T follicular helper cell (primary cell): Measurements from ENCODE around the gene AK6.
"Not testable (repeated sequence)": the region's sequence is repeated elsewhere in the genome, so short reads cannot be mapped to it uniquely, and the experiment has no call there.

ENCODE experiments used
- DNase-seq: peaks from one replicate; pipeline ENCODE4 v3.0.0-alpha.2; 2020; ENCODE audit warnings: low read depth
- total RNA-seq, 2 experiments: gene quantifications; one replicate each; lab custom pipeline; 2026; lab: John Stamatoyannopoulos, UW

The AK6 gene
- 11.3 to 51.6 reads per million in 2 experiments for total RNA-seq

DNA sequence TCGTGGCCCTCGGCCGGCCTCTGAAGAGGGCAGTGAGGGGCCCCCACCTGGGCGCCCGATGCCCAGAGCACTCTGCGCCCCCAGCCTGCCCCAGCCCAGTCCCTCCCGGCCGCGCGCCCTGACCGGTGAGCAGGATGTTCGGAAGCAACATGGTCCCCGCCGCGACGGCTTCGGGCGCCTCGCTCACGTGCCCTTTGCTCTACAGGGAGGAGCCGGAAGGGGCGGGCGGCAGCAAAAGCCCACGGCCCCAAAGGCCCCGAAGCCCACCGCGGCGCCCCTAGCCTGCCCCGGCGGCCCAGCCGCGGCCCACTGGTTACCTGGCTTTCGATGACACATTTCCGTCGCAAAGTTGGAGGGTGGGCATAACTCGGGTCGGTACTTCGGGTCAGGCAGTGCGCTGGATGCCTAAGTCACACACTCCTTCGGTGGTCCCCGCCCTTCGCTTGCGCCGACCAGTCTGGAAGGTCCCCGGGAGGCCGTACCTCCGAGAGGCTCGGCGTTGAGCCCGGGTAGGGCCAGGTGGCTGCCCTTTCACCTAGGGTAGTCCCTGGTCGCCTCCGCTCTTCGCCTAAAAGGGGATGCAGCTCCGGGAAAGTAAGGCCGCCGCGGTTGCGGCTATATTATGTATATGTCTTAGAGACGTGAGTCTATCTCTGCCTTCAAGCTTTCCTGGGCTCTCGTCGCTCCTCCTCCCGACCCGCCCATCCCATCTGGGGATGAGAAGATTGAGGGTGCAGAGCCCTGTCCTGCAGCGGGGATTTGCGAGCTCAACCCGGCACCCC is at the start of gene AK6, which contains the start of the genes RAD17 and TAF9:
Gene AK6 (minus strand): TSS at position 181 of the 782 bp plus-strand sequence. CDS start 30 bp downstream, at position 151.
Gene RAD17 (plus strand): TSS at position 479 of the 782 bp plus-strand sequence. CDS start 2,391 bp downstream, outside the sequence.
Gene TAF9 (minus strand): TSS at position 181 of the 782 bp plus-strand sequence. CDS start 3,783 bp downstream, outside the sequence.
- peak; percentile 84 for DNase-seq

DNA sequence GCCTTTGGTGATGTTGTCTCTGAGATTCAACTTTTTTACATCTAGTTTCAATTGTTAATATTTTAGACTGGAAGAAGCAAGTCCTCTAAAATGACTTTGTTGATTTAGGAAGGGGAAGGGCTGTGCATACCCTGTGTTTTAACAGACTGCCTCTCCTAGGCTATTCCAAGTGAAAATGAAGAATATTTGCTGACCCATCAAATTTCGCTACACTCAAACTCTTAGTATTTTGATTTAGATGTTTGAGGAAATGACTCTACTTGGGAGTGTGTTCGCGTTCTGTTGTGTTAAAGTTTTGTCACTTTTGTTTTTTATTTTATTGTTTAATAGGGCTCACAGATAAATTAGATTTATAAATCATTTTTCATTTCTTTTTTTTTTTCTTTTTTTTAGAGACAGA is 49.2 kb upstream of the AK6 start:
- no peak for DNase-seq

DNA sequence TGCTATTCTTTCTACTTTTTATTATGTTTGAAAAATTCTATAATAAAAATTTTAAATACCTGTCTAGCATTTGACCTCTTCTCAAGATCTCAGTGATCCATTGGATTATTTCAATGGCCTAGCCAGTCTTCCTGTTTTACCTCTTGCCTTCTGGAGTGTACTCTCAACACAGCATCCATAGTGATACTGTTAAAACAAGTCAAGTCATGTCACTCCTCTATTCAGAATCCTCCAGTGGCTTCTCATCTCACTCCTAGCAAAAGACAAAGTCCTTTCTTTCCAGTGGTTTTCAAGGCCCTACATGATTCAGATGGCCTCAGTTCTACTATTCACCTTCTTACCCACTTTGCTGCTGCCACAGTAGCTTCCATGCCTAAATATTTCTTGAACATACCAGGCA is 47.4 kb upstream of the AK6 start:
- no peak for DNase-seq

- no peak for DNase-seq
These were observed 46.9 kb upstream of the AK6 start for GRCh38 chr5:69416180-69416579.

- DNase-seq, result no peak
These were observed 46.3 kb upstream of the AK6 start for GRCh38 chr5:69415584-69415958.

GRCh38 chr5:69414885-69415583 is 45.7 kb upstream of the AK6 start, which contains the start of gene MARVELD2:
Gene MARVELD2 (plus strand): TSS chr5:69415116. CDS start chr5:69419386, 4,270 bp downstream.
- peak; percentile 19 for DNase-seq

GRCh38 chr5:69404659-69405330 is 35.5 kb upstream of the AK6 start:
- no peak for DNase-seq

DNA sequence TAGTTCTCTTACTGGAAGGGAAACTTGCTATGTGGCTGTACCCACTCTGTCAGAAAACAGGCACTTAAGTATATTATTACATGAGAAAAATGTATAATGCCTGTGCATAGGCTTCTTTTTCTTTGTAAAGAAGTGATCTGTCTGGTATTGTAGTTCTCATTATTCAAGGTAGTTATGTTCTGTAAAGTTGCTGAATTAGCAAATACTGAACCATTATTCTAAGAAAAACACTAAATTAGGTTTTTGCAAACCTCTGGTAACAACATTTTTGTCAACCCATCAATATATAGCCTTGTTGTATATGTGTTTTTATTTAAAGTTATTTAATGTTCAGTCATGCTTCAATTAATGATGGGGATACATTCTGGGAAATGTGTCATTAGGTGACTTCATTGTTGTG is 9.1 kb upstream of the AK6 start:
- DNase-seq, result no peak

DNA sequence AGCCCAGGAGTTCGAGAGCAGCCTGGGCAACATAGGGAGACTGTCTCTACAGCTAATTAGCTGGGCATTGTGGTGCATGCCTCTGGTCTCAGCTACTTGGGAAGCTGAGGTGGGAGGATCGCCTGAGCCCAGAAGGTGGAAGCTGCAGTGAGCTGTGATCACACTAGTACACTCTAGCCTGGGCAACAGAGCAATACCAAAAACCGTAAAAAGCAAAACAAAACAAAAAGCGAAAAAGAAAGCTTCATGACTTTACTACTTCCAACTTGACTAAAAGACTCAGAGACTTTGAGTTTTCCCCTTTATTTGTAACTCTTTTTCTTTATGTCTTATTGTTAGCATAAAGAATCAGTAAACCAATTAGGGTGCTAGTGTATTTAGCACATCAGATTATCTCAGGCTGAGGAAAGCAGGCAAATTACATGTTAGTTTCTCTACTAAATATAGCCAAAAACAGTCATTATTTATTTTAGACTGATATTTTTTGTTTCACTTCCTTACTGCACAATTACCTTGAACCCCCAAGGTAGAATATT is 5.7 kb upstream of the AK6 start:
- no peak for DNase-seq

GRCh38 chr5:69372394-69372793 is 3.1 kb upstream of the AK6 start:
- DNase-seq, result no peak

GRCh38 chr5:69370335-69370734 is 1.0 kb upstream of the AK6 start:
- not testable (repeated sequence) for DNase-seq

DNA sequence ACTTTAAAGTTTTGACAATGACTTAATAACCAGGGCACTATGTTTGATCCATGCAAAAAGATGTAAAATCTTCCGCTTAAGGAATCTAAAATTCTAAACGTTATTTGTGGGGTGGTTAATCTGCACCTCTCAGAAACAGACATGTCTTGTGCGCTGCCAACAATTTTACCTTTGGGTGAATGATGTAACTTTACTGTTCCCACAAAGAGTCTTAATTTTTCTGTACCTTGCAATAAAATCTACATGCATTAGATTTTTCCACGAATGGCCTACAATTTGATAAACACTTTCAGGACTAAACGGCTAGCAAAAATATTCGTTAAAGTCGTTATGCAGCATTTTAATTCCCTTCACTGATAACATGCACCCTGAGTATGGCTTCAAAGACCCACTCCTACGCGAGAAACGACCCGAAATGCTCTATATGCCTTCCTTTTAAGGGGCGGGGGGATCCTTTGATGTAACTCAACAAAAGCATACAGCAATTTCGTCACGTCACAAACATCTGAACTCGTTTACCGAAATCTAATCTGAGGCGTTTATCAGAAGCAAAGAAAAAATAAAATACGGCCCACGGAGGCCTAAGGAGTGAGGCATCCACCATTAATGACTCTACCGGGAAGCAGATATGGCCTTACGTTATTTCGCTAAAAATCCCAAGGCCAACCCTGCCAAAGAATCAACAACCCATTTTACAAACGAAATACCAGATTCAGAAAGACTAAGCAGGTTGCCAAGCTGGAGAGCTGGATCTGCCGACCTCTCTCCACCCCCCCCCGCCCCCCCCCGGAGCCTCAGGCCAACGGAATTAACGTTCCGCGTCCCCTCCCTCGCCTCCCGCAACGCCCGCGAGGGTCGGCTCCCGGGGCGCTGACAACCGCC is 621 bp downstream of the AK6 start:
- DNase-seq, result no peak

GRCh38 chr5:69367697-69368279 is 1.5 kb downstream of the AK6 start:
- DNase-seq, result no peak

DNA sequence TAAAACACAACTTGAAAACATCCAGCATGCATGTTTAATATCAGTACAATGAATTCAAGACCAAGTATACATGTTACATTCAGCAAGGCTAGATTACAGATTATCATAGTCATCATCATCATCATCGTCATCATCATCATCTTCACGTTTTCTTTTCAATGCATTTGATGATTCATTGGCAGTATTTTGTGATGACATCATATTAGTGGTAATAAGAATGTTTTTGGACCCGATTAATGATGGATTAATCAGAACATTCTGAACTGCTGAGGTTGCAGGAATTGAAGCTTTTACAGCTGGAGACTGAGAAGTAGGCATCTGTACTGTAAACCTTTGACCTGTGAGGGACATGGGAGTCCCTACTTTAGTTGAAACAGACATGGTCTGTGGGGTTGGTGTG is 4.5 kb downstream of the AK6 start:
- no peak for DNase-seq

GRCh38 chr5:69364414-69364813 is 4.9 kb downstream of the AK6 start:
- DNase-seq, result no peak

GRCh38 chr5:69360442-69360841 is 8.9 kb downstream of the AK6 start:
- DNase-seq, result no peak

- DNase-seq, result no peak
These were observed 9.6 kb downstream of the AK6 start for GRCh38 chr5:69359699-69360098.

DNA sequence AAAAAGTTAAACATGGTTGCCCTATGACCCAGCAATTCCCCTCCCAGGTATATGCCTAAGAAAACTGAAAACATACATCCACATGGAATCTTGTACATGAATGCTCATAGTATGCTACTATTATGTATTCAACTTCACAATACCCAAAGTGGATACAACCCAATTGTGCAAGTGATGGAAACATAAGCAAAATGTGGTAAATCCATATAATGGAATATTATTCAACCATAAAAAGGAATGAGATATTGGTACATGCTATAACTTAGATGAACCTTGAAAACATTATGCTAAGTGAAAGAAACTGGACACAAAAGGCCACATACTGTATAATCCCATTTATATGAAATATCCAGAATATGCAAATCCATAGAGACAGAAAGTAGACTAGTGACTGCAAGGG is 18.7 kb downstream of the AK6 start:
- DNase-seq, result no peak

- DNase-seq, result no peak
These were observed 26.2 kb downstream of the AK6 start for GRCh38 chr5:69343083-69343482.

DNA sequence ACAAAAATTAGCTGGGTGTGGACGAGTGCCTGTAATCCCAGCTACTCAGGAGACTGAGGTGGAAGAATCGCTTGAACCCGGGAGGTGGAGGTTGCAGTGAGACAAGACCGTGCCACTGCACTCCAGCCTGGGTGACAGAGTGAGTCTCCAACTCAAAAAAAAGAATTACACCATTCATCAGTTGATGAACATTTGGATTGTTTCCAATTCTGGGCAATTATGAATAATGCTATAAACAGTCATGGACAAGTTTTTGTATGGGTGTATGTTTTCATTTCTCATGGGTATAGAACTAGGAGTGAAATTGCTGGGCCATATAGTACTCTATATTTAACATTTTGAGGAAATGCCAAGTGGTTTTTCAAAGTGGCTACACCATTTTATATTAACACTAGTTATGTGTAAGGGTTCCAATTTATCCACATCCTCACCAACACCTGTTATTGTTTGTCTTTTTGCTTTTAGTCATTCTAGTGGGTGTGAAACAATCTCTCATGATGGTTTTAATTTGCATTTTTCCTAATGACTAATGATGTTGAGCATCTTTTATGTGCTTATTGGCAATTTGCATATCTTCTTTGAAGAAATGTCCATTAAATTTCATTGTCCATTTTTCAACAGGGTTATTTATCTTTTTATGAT is 27.7 kb downstream of the AK6 start:
- no peak for DNase-seq
